Measurements from ENCODE around the gene BHLHE40.
A peak's percentile ranks its signal among the peaks of the same experiment; 100 is the strongest.

Gene BHLHE40

DNA sequence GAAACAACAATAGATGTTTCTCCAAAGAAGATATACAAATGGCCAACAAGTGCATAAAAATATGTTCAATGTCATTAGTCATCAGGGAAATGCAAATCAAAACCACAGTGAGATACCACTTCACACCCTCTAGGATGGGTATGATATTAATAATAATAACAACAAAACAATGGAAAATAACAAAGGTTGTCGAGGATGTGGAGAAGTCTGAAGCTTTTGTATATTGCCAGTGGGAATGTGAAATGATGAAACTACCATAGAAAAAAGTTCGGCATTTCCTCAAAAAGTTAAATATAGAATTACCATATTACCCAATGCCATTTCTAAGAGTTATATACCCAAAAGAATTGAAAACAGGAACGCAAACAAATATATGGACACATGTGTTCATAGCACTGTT, 10.8 kb downstream of the BHLHE40 start:
- Histone ChIP-seq H2BK12ac (ENCODE audit: low read length in 2 of 2) (no peak overlapping the region), H3K4me3 (ENCODE audit: insufficient read depth in 1 of 2, low read depth in 1 of 2, low read length in 2 of 2) (no peak overlapping the region)
- WGBS, result 100% methylated on average over 2 of the region's 3 CpGs

DNA sequence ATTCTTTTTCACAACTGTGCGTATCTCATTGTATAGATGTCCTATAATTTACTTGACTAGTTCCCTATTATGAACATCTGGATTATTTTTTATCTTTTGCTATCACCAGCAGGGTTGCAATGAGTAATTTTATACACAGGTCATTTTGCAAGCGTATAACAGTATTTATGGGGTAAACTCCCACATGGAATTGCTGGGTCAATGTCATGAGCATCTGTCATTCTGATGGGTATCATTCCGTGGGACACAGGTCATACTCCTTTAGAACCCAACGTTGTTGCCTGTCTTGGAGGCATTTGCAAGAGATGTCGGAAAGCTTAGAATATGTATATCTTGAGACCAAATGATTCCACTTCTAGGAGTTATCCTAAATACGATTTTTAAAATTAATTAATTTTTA, 12.9 kb downstream of the BHLHE40 start:
- Histone ChIP-seq H2BK120ac (ENCODE audit: low read depth, low read length) (no peak overlapping the region), H3K23ac (ENCODE audit: low read length in 2 of 2) (no peak overlapping the region), H3K4ac (ENCODE audit: low read depth in 1 of 2, low read length in 2 of 2) (no peak overlapping the region), H3K4me3 (ENCODE audit: insufficient read depth in 1 of 2, low read depth in 1 of 2, low read length in 2 of 2) (no peak overlapping the region), H2AFZ (ENCODE audit: low read depth, low read length) (no peak overlapping the region), H3K27me3 (ENCODE audit: control insufficient read depth in 1 of 2, insufficient read depth in 1 of 2, low read length in 2 of 2) (no peaks in the 10 kb centered on the region), H3K9me3 (ENCODE audit: control insufficient read depth, low read length) (no peaks in the 10 kb centered on the region), H2BK12ac (ENCODE audit: low read length in 2 of 2) (no peak overlapping the region), H3K79me1 (replicated peaks; ENCODE audit: low read length, poor library complexity, severe bottlenecking) (no peaks in the 10 kb centered on the region), H3K36me3 (ENCODE audit: control insufficient read depth in 1 of 2, insufficient read depth in 2 of 2, low read depth in 1 of 2, low read length in 2 of 2) (no peaks in the 10 kb centered on the region), H3K9ac (ENCODE audit: low read length) (no peak overlapping the region), H3K4me1 (ENCODE audit: control insufficient read depth, insufficient read depth, low read depth, low read length) (peaks cover 17% of the 10 kb centered on the region), H3K27ac (ENCODE audit: low read length, poor library complexity, severe bottlenecking) (no peak overlapping the region), H4K91ac (ENCODE audit: low read length) (no peak overlapping the region), H3K4me2 (ENCODE audit: low read length, poor library complexity, severe bottlenecking) (no peak overlapping the region), H2BK15ac (ENCODE audit: low read depth, poor library complexity, severe bottlenecking) (no peak overlapping the region), H4K8ac (ENCODE audit: low read length) (no peak overlapping the region), H2BK5ac (ENCODE audit: low read depth, low read length, poor library complexity, severe bottlenecking) (no peak overlapping the region), H3K14ac (ENCODE audit: low read length in 2 of 2) (no peak overlapping the region), H2AK5ac (ENCODE audit: low read length, severe bottlenecking) (no peak overlapping the region), H3K18ac (ENCODE audit: low read depth in 1 of 2, low read length in 2 of 2) (no peak overlapping the region)
- DNase-seq, result no peak
- WGBS, result 88% methylated on average over 5 of the region's 6 CpGs

More for the DNA sequence above, 10.8 kb downstream of the BHLHE40 start:
- Histone ChIP-seq H2BK120ac (ENCODE audit: low read depth, low read length) (no peak overlapping the region), H3K27ac (ENCODE audit: low read length, poor library complexity, severe bottlenecking) (no peak overlapping the region), H3K14ac (ENCODE audit: low read length in 2 of 2) (no peak overlapping the region), H2AFZ (ENCODE audit: low read depth, low read length) (no peak overlapping the region), H3K9ac (ENCODE audit: low read length) (no peak overlapping the region), H3K4me2 (ENCODE audit: low read length, poor library complexity, severe bottlenecking) (no peak overlapping the region), H3K36me3 (ENCODE audit: control insufficient read depth in 1 of 2, insufficient read depth in 2 of 2, low read depth in 1 of 2, low read length in 2 of 2) (no peaks in the 10 kb centered on the region), H2AK5ac (ENCODE audit: low read length, severe bottlenecking) (no peak overlapping the region), H2BK15ac (ENCODE audit: low read depth, poor library complexity, severe bottlenecking) (no peak overlapping the region), H2BK5ac (ENCODE audit: low read depth, low read length, poor library complexity, severe bottlenecking) (no peak overlapping the region), H4K8ac (ENCODE audit: low read length) (no peak overlapping the region), H4K91ac (ENCODE audit: low read length) (no peak overlapping the region), H3K4me1 (ENCODE audit: control insufficient read depth, insufficient read depth, low read depth, low read length) (peaks cover 24% of the 10 kb centered on the region), H3K4ac (ENCODE audit: low read depth in 1 of 2, low read length in 2 of 2) (no peak overlapping the region), H3K18ac (ENCODE audit: low read depth in 1 of 2, low read length in 2 of 2) (no peak overlapping the region), H3K23ac (ENCODE audit: low read length in 2 of 2) (no peak overlapping the region), H3K27me3 (ENCODE audit: control insufficient read depth in 1 of 2, insufficient read depth in 1 of 2, low read length in 2 of 2) (no peaks in the 10 kb centered on the region), H3K9me3 (ENCODE audit: control insufficient read depth, low read length) (no peaks in the 10 kb centered on the region), H3K79me1 (replicated peaks; ENCODE audit: low read length, poor library complexity, severe bottlenecking) (no peaks in the 10 kb centered on the region)
- no peak for DNase-seq

DNA sequence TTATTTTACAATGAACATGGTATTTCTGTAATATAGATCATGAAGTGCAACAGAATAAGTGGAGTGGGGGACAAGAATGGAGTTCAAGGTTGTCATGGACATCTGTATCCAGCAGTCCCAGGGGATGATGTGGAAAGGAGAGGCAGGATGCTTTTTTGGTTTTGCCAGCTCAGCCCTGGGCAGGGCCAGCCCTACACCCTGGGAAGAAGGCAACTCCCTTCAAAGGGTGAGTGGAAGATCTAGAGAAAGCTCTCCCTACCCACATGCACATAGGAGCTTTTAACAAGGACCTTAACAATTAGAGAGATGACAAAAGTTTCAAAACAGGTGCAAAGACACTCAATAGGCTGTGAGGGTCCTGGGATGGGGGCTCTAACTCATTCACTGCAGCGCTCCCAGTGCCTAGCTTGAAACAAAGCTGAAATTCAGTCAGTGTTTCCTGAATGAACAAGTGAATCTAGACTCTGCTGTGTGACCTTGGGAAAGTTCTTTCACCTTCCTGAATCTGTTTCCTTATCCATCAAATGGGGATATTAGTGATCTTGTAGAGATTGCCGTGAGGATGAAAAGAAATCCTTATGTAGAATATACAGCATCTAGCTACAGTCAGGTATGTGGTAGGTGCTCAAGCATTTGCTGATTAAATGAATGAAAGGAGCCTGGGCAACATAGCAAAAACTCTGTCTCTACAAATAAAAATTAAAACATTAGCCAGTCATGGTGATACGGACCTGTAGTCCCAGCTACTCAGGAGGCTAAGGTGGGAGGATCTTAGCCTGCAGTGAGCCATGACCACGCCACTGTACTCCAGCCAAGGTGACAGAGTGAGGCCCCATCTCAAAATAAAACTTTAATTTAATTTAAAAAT, 14.3 kb downstream of the BHLHE40 start:
- Histone ChIP-seq H3K4me3 (ENCODE audit: insufficient read depth in 1 of 2, low read depth in 1 of 2, low read length in 2 of 2) (no peak overlapping the region), H4K91ac (ENCODE audit: low read length) (no peak overlapping the region), H2AFZ (ENCODE audit: low read depth, low read length) (no peak overlapping the region), H2BK120ac (ENCODE audit: low read depth, low read length) (no peak overlapping the region), H3K18ac (ENCODE audit: low read depth in 1 of 2, low read length in 2 of 2) (no peak overlapping the region), H3K27me3 (ENCODE audit: control insufficient read depth in 1 of 2, insufficient read depth in 1 of 2, low read length in 2 of 2) (no peaks in the 10 kb centered on the region), H2BK5ac (ENCODE audit: low read depth, low read length, poor library complexity, severe bottlenecking) (no peak overlapping the region), H3K9me3 (ENCODE audit: control insufficient read depth, low read length) (no peaks in the 10 kb centered on the region), H2AK5ac (ENCODE audit: low read length, severe bottlenecking) (no peak overlapping the region), H3K14ac (ENCODE audit: low read length in 2 of 2) (no peak overlapping the region), H3K23ac (ENCODE audit: low read length in 2 of 2) (no peak overlapping the region), H2BK15ac (ENCODE audit: low read depth, poor library complexity, severe bottlenecking) (no peak overlapping the region), H3K9ac (ENCODE audit: low read length) (peak overlapping the region; percentile 31), H3K27ac (ENCODE audit: low read length, poor library complexity, severe bottlenecking) (no peak overlapping the region), H3K4me2 (ENCODE audit: low read length, poor library complexity, severe bottlenecking) (no peak overlapping the region), H4K8ac (ENCODE audit: low read length) (no peak overlapping the region), H3K79me1 (replicated peaks; ENCODE audit: low read length, poor library complexity, severe bottlenecking) (no peaks in the 10 kb centered on the region), H3K36me3 (ENCODE audit: control insufficient read depth in 1 of 2, insufficient read depth in 2 of 2, low read depth in 1 of 2, low read length in 2 of 2) (no peaks in the 10 kb centered on the region), H3K4me1 (ENCODE audit: control insufficient read depth, insufficient read depth, low read depth, low read length) (peaks cover 16% of the 10 kb centered on the region), H2BK12ac (ENCODE audit: low read length in 2 of 2) (no peak overlapping the region), H3K4ac (ENCODE audit: low read depth in 1 of 2, low read length in 2 of 2) (no peak overlapping the region)
- WGBS, result 93% methylated on average over 3 of the region's 4 CpGs
- DNase-seq, result no peak

DNA sequence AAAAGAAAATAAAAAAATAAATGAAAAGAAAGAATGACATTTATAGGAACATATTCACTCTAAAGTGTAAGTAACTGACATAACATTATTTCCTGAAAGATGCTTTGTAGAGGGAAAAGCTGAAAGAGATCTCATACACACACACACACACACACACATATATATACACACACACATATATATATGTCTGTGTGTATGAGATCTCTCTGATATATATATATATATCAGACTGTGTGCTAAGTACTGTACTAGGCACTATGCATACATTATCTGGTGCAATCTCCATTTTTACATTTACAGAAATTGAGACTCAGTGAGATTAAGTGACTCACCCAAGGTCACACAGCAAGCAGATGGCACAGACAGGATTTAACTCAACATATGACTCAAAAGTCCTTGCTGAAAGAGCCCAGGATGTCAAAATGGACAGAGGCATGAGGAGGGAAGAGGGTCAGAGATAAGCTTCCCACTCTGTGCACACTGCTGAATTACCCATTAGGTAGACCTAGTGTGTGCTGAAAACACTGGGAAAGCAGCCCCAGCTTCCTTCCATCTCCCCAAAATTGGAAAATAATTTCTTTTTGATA, 15.0 kb downstream of the BHLHE40 start:
- Histone ChIP-seq H3K27me3 (ENCODE audit: control insufficient read depth in 1 of 2, insufficient read depth in 1 of 2, low read length in 2 of 2) (no peaks in the 10 kb centered on the region), H3K18ac (ENCODE audit: low read depth in 1 of 2, low read length in 2 of 2) (no peak overlapping the region), H3K14ac (ENCODE audit: low read length in 2 of 2) (no peak overlapping the region)

More for the DNA sequence above, 15.0 kb downstream of the BHLHE40 start:
- Histone ChIP-seq H3K4me2 (ENCODE audit: low read length, poor library complexity, severe bottlenecking) (no peak overlapping the region), H2BK5ac (ENCODE audit: low read depth, low read length, poor library complexity, severe bottlenecking) (no peak overlapping the region), H2AK5ac (ENCODE audit: low read length, severe bottlenecking) (peak overlapping the region; percentile 63), H3K23ac (ENCODE audit: low read length in 2 of 2) (no peak overlapping the region), H3K4ac (ENCODE audit: low read depth in 1 of 2, low read length in 2 of 2) (no peak overlapping the region), H3K36me3 (ENCODE audit: control insufficient read depth in 1 of 2, insufficient read depth in 2 of 2, low read depth in 1 of 2, low read length in 2 of 2) (no peaks in the 10 kb centered on the region), H3K4me3 (ENCODE audit: insufficient read depth in 1 of 2, low read depth in 1 of 2, low read length in 2 of 2) (no peak overlapping the region), H3K27ac (ENCODE audit: low read length, poor library complexity, severe bottlenecking) (peak overlapping the region; percentile 50), H2BK15ac (ENCODE audit: low read depth, poor library complexity, severe bottlenecking) (no peak overlapping the region), H3K9ac (ENCODE audit: low read length) (peak overlapping the region; percentile 89), H3K4me1 (ENCODE audit: control insufficient read depth, insufficient read depth, low read depth, low read length) (peaks cover 16% of the 10 kb centered on the region), H3K79me1 (replicated peaks; ENCODE audit: low read length, poor library complexity, severe bottlenecking) (no peaks in the 10 kb centered on the region), H4K8ac (ENCODE audit: low read length) (no peak overlapping the region), H2BK12ac (ENCODE audit: low read length in 2 of 2) (no peak overlapping the region), H3K9me3 (ENCODE audit: control insufficient read depth, low read length) (no peaks in the 10 kb centered on the region), H2BK120ac (ENCODE audit: low read depth, low read length) (no peak overlapping the region), H4K91ac (ENCODE audit: low read length) (no peak overlapping the region), H2AFZ (ENCODE audit: low read depth, low read length) (no peak overlapping the region)
- DNase-seq, result peak; percentile 85

Measured in mesenchymal stem cell (in vitro differentiated cells and primary cell).